Left lobe of liver (tissue), 1 donor: ENCODE data around the gene ANAPC10. TPM values are rescaled to one million over a fixed set of nuclear protein-coding genes. Genes with fewer than 3 reads are reported as not detected.

Experiments
- total RNA-seq: library from RNA; stranded (reverse); gene quantifications from one replicate; pipeline ENCODE4 v1.2.1, GENCODE V29; 2021
- donor health status: DM: no; HTN: yes; CAD: no.

The ANAPC10 gene
- total RNA-seq, 1 donor from 2014 or later = 6.3 TPM

Other genes with a start within 250 kb of the ANAPC10 start
- 18.8 TPM for gene ABCE1, start 115 bp upstream of the ANAPC10 start, total RNA-seq
- 16.9 TPM for gene OTUD4, start 82.4 kb upstream of the ANAPC10 start, total RNA-seq